Measurements from ENCODE around the gene TOP2B.

DNA sequence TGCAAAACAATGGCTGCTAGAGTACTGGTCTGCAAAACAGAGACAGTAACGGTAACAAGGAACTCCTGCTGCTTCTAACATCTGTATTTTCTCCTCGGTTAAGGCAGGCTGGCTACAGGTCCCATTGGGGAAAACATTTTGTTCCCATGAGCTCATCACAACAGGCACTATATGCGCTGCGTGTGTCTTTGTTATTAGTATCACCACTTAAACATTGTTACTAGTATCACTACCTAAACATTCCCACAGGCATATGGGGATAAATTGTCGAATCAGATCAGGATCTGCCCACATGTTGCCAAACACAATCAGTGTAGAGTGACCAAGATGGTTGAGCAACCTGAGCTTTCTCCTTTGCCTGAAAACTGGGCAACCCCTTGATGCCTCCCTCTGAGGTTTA lies 77.2 kb downstream of the TOP2B start:
- TF ChIP-seq, protein P1, sequence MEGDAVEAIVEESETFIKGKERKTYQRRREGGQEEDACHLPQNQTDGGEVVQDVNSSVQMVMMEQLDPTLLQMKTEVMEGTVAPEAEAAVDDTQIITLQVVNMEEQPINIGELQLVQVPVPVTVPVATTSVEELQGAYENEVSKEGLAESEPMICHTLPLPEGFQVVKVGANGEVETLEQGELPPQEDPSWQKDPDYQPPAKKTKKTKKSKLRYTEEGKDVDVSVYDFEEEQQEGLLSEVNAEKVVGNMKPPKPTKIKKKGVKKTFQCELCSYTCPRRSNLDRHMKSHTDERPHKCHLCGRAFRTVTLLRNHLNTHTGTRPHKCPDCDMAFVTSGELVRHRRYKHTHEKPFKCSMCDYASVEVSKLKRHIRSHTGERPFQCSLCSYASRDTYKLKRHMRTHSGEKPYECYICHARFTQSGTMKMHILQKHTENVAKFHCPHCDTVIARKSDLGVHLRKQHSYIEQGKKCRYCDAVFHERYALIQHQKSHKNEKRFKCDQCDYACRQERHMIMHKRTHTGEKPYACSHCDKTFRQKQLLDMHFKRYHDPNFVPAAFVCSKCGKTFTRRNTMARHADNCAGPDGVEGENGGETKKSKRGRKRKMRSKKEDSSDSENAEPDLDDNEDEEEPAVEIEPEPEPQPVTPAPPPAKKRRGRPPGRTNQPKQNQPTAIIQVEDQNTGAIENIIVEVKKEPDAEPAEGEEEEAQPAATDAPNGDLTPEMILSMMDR (IDR thresholded peaks at IDR 0.05; ENCODE audit: low read length), result no peak
- TF ChIP-seq EZH2 (IDR thresholded peaks at IDR 0.05; ENCODE audit: borderline replicate concordance, low read length), result no peak
